Endothelial cell of umbilical vein (primary cell): ENCODE data around the gene ALDH8A1.

ENCODE experiments used
- EZH2 ChIP-seq: IDR thresholded peaks from 2 replicates; pipeline ENCODE4 v1.6.1; 2012; ENCODE audit warnings: borderline replicate concordance, low read depth, mild to moderate bottlenecking, moderate library complexity, low read length, inconsistent platforms; ENCODE audit not compliant: severe bottlenecking
- MYC ChIP-seq: IDR thresholded peaks from one replicate; pipeline ENCODE4 v1.6.1; 2011; ENCODE audit warnings: mild to moderate bottlenecking, low read depth, low read length
- POLR2A ChIP-seq: IDR thresholded peaks from 2 replicates; pipeline ENCODE4 v1.6.1; 2012; ENCODE audit warnings: low read depth, mild to moderate bottlenecking, control low read depth, low read length
- POLR2AphosphoS5 ChIP-seq: IDR thresholded peaks from 2 replicates; pipeline ENCODE4 v1.6.1; 2012; ENCODE audit warnings: low read depth, mild to moderate bottlenecking, control low read depth, low read length, moderate library complexity; ENCODE audit not compliant: insufficient read depth
- TF ChIP-seq, protein P1 (sequence below), 2 donors: IDR thresholded peaks; 1 replicate in 1 of 2; 2 replicates in 1 of 2; pipeline ENCODE4 v1.5.1; 2011; ENCODE audit warnings: low read length in 2 of 2, mild to moderate bottlenecking in 2 of 2, moderate library complexity in 2 of 2, control low read depth in 1 of 2, inconsistent platforms in 1 of 2, low read depth in 1 of 2; ENCODE audit not compliant: insufficient read depth in 1 of 2; ENCODE audit errors: extremely low read depth in 1 of 2

GRCh38 chr6:134908906-134909516, 40.9 kb downstream of the ALDH8A1 start:
- TF ChIP-seq MYC (no peak), EZH2 (no peak), POLR2A (peak; percentile 28), POLR2AphosphoS5 (no peak)
- TF ChIP-seq, protein P1, sequence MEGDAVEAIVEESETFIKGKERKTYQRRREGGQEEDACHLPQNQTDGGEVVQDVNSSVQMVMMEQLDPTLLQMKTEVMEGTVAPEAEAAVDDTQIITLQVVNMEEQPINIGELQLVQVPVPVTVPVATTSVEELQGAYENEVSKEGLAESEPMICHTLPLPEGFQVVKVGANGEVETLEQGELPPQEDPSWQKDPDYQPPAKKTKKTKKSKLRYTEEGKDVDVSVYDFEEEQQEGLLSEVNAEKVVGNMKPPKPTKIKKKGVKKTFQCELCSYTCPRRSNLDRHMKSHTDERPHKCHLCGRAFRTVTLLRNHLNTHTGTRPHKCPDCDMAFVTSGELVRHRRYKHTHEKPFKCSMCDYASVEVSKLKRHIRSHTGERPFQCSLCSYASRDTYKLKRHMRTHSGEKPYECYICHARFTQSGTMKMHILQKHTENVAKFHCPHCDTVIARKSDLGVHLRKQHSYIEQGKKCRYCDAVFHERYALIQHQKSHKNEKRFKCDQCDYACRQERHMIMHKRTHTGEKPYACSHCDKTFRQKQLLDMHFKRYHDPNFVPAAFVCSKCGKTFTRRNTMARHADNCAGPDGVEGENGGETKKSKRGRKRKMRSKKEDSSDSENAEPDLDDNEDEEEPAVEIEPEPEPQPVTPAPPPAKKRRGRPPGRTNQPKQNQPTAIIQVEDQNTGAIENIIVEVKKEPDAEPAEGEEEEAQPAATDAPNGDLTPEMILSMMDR (IDR thresholded peaks at IDR 0.05; ENCODE audit: extremely low read depth in 1 of 2, insufficient read depth in 1 of 2, low read depth in 1 of 2, low read length in 2 of 2): no peak
